Vagina (tissue), 2 donors: Measurements from ENCODE around the gene AIPL1.

Source experiments
- POLR2A ChIP-seq, 2 donors: fragments of 450-650 bp; IDR thresholded peaks; one replicate each; pipeline ENCODE4 v1.6.1; 2017; ENCODE audit warnings: antibody characterized with exemption in 2 of 2, mild to moderate bottlenecking in 2 of 2, moderate library complexity in 2 of 2
- TF ChIP-seq, protein P1 (sequence below), 3 experiments: fragments of 450-650 bp in 2 of 3; fragments of 200-600 bp in 1 of 3; sonication (generic) in 1 of 3; IDR thresholded peaks; one replicate each; pipeline ENCODE4 v1.5.1; 2017 to 2019; ENCODE audit warnings: antibody characterized with exemption in 3 of 3, mild to moderate bottlenecking in 2 of 3, moderate library complexity in 2 of 3

DNA sequence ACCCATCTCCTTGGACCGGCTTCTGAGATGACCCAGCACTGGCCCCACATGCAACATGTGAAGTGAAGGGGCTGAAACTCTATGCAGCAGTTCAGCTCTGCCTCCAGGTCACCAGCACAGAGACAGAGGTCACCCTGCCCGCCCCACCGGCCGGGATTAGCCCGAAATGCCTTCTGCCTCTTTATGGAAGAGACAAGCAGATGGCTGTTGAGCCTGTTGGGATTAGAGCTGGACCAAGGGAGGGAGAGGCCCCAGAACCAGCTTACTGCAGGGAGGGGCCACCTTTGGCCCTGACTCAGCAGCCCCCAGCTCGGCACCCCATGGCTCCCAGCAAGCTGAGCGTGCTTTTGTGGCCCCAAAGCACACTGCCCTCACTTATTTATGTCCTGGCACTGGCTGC lies 5.7 kb downstream of the AIPL1 start:
- TF ChIP-seq POLR2A (IDR thresholded peaks at IDR 0.05): no peak
- TF ChIP-seq, protein P1, sequence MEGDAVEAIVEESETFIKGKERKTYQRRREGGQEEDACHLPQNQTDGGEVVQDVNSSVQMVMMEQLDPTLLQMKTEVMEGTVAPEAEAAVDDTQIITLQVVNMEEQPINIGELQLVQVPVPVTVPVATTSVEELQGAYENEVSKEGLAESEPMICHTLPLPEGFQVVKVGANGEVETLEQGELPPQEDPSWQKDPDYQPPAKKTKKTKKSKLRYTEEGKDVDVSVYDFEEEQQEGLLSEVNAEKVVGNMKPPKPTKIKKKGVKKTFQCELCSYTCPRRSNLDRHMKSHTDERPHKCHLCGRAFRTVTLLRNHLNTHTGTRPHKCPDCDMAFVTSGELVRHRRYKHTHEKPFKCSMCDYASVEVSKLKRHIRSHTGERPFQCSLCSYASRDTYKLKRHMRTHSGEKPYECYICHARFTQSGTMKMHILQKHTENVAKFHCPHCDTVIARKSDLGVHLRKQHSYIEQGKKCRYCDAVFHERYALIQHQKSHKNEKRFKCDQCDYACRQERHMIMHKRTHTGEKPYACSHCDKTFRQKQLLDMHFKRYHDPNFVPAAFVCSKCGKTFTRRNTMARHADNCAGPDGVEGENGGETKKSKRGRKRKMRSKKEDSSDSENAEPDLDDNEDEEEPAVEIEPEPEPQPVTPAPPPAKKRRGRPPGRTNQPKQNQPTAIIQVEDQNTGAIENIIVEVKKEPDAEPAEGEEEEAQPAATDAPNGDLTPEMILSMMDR (IDR thresholded peaks at IDR 0.05): no peak
